ENCODE data around the gene ZNF554.
"Not testable (repeated sequence)": the region's sequence is repeated elsewhere in the genome, so short reads cannot be mapped to it uniquely, and the experiment has no call there.

Gene ZNF554

GRCh38 chr19:2806736-2807378 lies 12.8 kb upstream of the ZNF554 start:
- DNase-seq (ENCODE audit: low spot score) = no peak
- no peak for FAIRE-seq

GRCh38 chr19:2807379-2808128 lies 12.1 kb upstream of the ZNF554 start:
- DNase-seq (ENCODE audit: low spot score) (no peak), FAIRE-seq (no peak)

GRCh38 chr19:2808129-2808941 lies 11.3 kb upstream of the ZNF554 start:
- FAIRE-seq = no peak
- no peak for DNase-seq (ENCODE audit: low spot score)

- DNase-seq (ENCODE audit: low spot score) = no peak
- FAIRE-seq = no peak
Observed at GRCh38 chr19:2809387-2810140, 10.1 kb upstream of the ZNF554 start.

GRCh38 chr19:2810141-2811091 lies 9.3 kb upstream of the ZNF554 start:
- no peak for DNase-seq (ENCODE audit: low spot score)
- no peak for FAIRE-seq

GRCh38 chr19:2811221-2811722 lies 8.4 kb upstream of the ZNF554 start:
- FAIRE-seq (no peak), DNase-seq (ENCODE audit: low spot score) (no peak)

GRCh38 chr19:2811735-2812413 lies 7.8 kb upstream of the ZNF554 start:
- FAIRE-seq = no peak
- no peak for DNase-seq (ENCODE audit: low spot score)

GRCh38 chr19:2812414-2813234 lies 7.0 kb upstream of the ZNF554 start:
- no peak for FAIRE-seq
- DNase-seq (ENCODE audit: low spot score) = no peak

GRCh38 chr19:2813235-2814160 lies 6.2 kb upstream of the ZNF554 start:
- no peak for DNase-seq (ENCODE audit: low spot score)
- no peak for FAIRE-seq

GRCh38 chr19:2814426-2814825 lies 5.2 kb upstream of the ZNF554 start:
- no peak for DNase-seq (ENCODE audit: low spot score)
- no peak for FAIRE-seq

- DNase-seq (ENCODE audit: low spot score) (no peak), FAIRE-seq (no peak)
Observed at GRCh38 chr19:2815191-2815614, 4.5 kb upstream of the ZNF554 start.

- no peak for FAIRE-seq
- no peak for DNase-seq (ENCODE audit: low spot score)
Observed at GRCh38 chr19:2815923-2816322, 3.7 kb upstream of the ZNF554 start.

- FAIRE-seq (no peak), DNase-seq (ENCODE audit: low spot score) (no peak)
Observed at GRCh38 chr19:2816641-2817040, 3.0 kb upstream of the ZNF554 start.

GRCh38 chr19:2817237-2817829 lies 2.3 kb upstream of the ZNF554 start:
- FAIRE-seq = not testable (repeated sequence)
- peak; percentile 4 for DNase-seq (ENCODE audit: low spot score)

- DNase-seq (ENCODE audit: low spot score) (no peak), FAIRE-seq (no peak)
Observed at GRCh38 chr19:2820112-2820702, 539 bp downstream of the ZNF554 start.

GRCh38 chr19:2822846-2823245 lies 3.2 kb downstream of the ZNF554 start:
- FAIRE-seq (no peak), DNase-seq (ENCODE audit: low spot score) (no peak)

- FAIRE-seq (no peak), DNase-seq (ENCODE audit: low spot score) (no peak)
Observed at GRCh38 chr19:2823646-2824045, 4.0 kb downstream of the ZNF554 start.

Data from RCC 7860 (cell line).